Activated T-helper 17 cell treated with anti-CD3 and anti-CD28 coated beads, Interleukin-2, amount 50 U/mL, for 72 hours (primary cell): ENCODE results near the gene CMYA5. TPM values are rescaled to one million over a fixed set of nuclear protein-coding genes. Genes with fewer than 3 reads are reported as not detected.
"Not testable (repeated sequence)": the region's sequence is repeated elsewhere in the genome, so short reads cannot be mapped to it uniquely, and the experiment has no call there.

Experiments used
- ATAC-seq: fragments of 150-1000 bp; cut with Tn5 transposase; replicated peaks from 2 replicates; pipeline ENCODE4 v1.10.0; 2021; ENCODE audit warnings: mild to moderate bottlenecking, moderate library complexity
- H3K27ac Mint-ChIP-seq: one replicate; pipeline ENCODE4 v1.8.0; 2022; ENCODE audit warnings: mixed read lengths
- H3K27me3 Mint-ChIP-seq: one replicate; pipeline ENCODE4 v1.8.0; 2022; ENCODE audit warnings: mixed read lengths
- H3K36me3 Mint-ChIP-seq: one replicate; pipeline ENCODE4 v1.8.0; 2022; ENCODE audit warnings: low read depth, mild to moderate bottlenecking, mixed read lengths
- H3K4me1 Mint-ChIP-seq: one replicate; pipeline ENCODE4 v1.8.0; 2022; ENCODE audit warnings: mixed read lengths
- H3K4me3 Mint-ChIP-seq: one replicate; pipeline ENCODE4 v1.8.0; 2022; ENCODE audit warnings: mild to moderate bottlenecking, mixed read lengths
- H3K9me3 Mint-ChIP-seq: one replicate; pipeline ENCODE4 v1.8.0; 2022; ENCODE audit warnings: mixed read lengths
- total RNA-seq, 2 donors: library from RNA; stranded (reverse); gene quantifications; one replicate each; pipeline ENCODE4 v1.2.3, GENCODE V29; 2022

The CMYA5 gene
- total RNA-seq, 2 donors from 2014 or later: 0.19 to 0.50 TPM

- ATAC-seq: no peak
- Mint-ChIP-seq H3K27me3 (peaks cover 25% of the 10 kb centered on the region), H3K9me3 (peaks cover 4% of the 10 kb centered on the region), H3K4me3 (no peak overlapping the region), H3K4me1 (no peaks in the 10 kb centered on the region), H3K27ac (no peak overlapping the region), H3K36me3 (no peaks in the 10 kb centered on the region)
Measured at GRCh38 chr5:79750611-79751510, 61.2 kb downstream of the CMYA5 start.

DNA sequence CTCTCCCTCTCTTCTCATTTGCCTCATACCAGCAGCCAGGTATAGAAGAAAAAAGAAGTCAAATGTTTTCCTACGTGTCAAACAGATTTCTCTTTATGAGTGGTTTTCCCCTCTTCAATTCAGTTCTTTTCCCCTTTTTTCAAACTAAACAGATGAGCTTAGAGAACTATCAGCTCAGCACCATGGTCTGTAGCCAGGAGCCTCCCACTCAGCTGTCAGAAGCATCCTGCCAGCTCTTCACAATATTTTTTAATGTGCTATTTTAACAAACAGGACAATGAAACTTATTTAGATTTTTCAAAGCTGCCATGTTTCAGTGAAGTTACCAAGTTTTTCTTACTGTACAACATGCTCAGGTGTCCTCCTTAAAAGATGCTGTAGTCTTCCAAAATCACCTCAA, 63.5 kb downstream of the CMYA5 start:
- no peaks in the 10 kb centered on the region for H3K4me1 Mint-ChIP-seq
- peaks cover 4% of the 10 kb centered on the region for H3K9me3 Mint-ChIP-seq
- no peak for ATAC-seq
- H3K27me3 Mint-ChIP-seq: peaks cover 24% of the 10 kb centered on the region
- H3K36me3 Mint-ChIP-seq: no peaks in the 10 kb centered on the region
- H3K27ac Mint-ChIP-seq: no peak overlapping the region
- no peak overlapping the region for H3K4me3 Mint-ChIP-seq

- ATAC-seq: no peak
- H3K36me3 Mint-ChIP-seq: no peaks in the 10 kb centered on the region
- no peak overlapping the region for H3K4me3 Mint-ChIP-seq
- H3K27ac Mint-ChIP-seq: no peak overlapping the region
- H3K27me3 Mint-ChIP-seq: peaks cover 21% of the 10 kb centered on the region
- H3K9me3 Mint-ChIP-seq: peaks cover 4% of the 10 kb centered on the region
- H3K4me1 Mint-ChIP-seq: no peaks in the 10 kb centered on the region
Measured at GRCh38 chr5:79753877-79754645, 64.4 kb downstream of the CMYA5 start.

- no peak overlapping the region for H3K4me3 Mint-ChIP-seq
- no peaks in the 10 kb centered on the region for H3K36me3 Mint-ChIP-seq
- ATAC-seq: no peak
- peaks cover 4% of the 10 kb centered on the region for H3K9me3 Mint-ChIP-seq
- no peaks in the 10 kb centered on the region for H3K4me1 Mint-ChIP-seq
- H3K27me3 Mint-ChIP-seq: peaks cover 21% of the 10 kb centered on the region
- no peak overlapping the region for H3K27ac Mint-ChIP-seq
Measured at GRCh38 chr5:79754865-79755555, 65.4 kb downstream of the CMYA5 start.

- Mint-ChIP-seq H3K4me1 (no peaks in the 10 kb centered on the region), H3K36me3 (no peaks in the 10 kb centered on the region), H3K9me3 (peaks cover 4% of the 10 kb centered on the region), H3K4me3 (no peak overlapping the region), H3K27me3 (peaks cover 15% of the 10 kb centered on the region), H3K27ac (no peak overlapping the region)
- no peak for ATAC-seq
Measured at GRCh38 chr5:79756076-79756475, 66.4 kb downstream of the CMYA5 start.

GRCh38 chr5:79759436-79759835, 69.8 kb downstream of the CMYA5 start:
- Mint-ChIP-seq H3K36me3 (no peaks in the 10 kb centered on the region), H3K9me3 (peaks cover 4% of the 10 kb centered on the region), H3K27me3 (peaks cover 4% of the 10 kb centered on the region), H3K4me1 (no peaks in the 10 kb centered on the region), H3K4me3 (no peak overlapping the region), H3K27ac (no peak overlapping the region)
- peak; percentile 39 for ATAC-seq

GRCh38 chr5:79759848-79760247, 70.2 kb downstream of the CMYA5 start:
- ATAC-seq: no peak
- no peaks in the 10 kb centered on the region for H3K36me3 Mint-ChIP-seq
- peaks cover under 1% of the 10 kb centered on the region for H3K27me3 Mint-ChIP-seq
- H3K4me1 Mint-ChIP-seq: no peaks in the 10 kb centered on the region
- H3K4me3 Mint-ChIP-seq: no peak overlapping the region
- H3K27ac Mint-ChIP-seq: no peak overlapping the region
- H3K9me3 Mint-ChIP-seq: peaks cover under 1% of the 10 kb centered on the region

DNA sequence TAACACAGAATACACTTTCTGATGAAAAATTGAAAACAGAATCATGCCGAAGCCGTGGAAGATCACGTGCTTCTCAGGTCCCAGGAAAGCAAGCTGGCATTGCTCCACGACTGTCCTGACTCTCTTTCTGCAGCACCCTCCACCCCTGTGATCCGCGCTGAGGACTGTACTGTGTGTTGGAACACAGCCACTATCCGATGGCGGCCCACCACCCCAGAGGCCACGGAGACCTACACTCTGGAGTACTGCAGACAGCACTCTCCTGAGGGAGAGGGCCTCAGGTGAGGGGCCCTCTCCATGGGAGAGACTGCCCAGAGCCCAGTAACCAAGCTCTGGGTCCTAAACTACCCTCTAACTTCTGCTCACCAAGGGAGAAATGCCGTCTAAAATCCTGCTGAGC, 73.3 kb downstream of the CMYA5 start:
- Mint-ChIP-seq H3K4me1 (no peaks in the 10 kb centered on the region), H3K4me3 (no peak overlapping the region), H3K9me3 (no peaks in the 10 kb centered on the region), H3K27me3 (no peaks in the 10 kb centered on the region), H3K27ac (no peak overlapping the region), H3K36me3 (no peaks in the 10 kb centered on the region)
- no peak for ATAC-seq

- H3K36me3 Mint-ChIP-seq, H3K27me3 Mint-ChIP-seq, H3K27ac Mint-ChIP-seq, H3K4me1 Mint-ChIP-seq, ATAC-seq, H3K9me3 Mint-ChIP-seq, H3K4me3 Mint-ChIP-seq: not testable (repeated sequence)
Measured at GRCh38 chr5:79764147-79764546, 74.5 kb downstream of the CMYA5 start.

DNA sequence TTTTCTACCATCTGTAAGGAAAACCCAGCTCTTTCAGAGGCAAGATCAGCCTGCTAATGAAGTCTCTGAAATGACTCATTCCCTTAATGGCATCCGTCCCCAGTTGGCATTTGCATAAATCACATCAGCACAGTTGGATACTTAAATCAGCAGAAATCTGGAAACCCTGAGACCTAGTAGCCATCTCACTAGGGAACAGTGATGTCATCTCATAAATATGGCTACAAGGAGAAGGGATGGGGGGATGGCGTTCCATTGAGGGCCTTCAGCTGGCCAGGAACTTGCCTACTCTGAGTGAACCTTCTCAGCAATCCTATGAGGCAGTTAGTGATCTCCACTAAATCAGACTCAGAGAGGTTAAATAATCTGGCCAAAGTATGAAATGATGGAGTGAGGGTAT, 81.8 kb downstream of the CMYA5 start:
- ATAC-seq: no peak
- Mint-ChIP-seq H3K27me3 (peaks cover 7% of the 10 kb centered on the region), H3K4me3 (no peak overlapping the region), H3K4me1 (no peaks in the 10 kb centered on the region), H3K36me3 (no peaks in the 10 kb centered on the region), H3K9me3 (peaks cover 5% of the 10 kb centered on the region), H3K27ac (no peak overlapping the region)

- no peaks in the 10 kb centered on the region for H3K36me3 Mint-ChIP-seq
- no peak overlapping the region for H3K4me3 Mint-ChIP-seq
- H3K9me3 Mint-ChIP-seq: peaks cover 5% of the 10 kb centered on the region
- H3K27ac Mint-ChIP-seq: no peak overlapping the region
- no peak for ATAC-seq
- H3K4me1 Mint-ChIP-seq: no peaks in the 10 kb centered on the region
- H3K27me3 Mint-ChIP-seq: peaks cover 7% of the 10 kb centered on the region
Measured at GRCh38 chr5:79772651-79773050, 83.0 kb downstream of the CMYA5 start.

DNA sequence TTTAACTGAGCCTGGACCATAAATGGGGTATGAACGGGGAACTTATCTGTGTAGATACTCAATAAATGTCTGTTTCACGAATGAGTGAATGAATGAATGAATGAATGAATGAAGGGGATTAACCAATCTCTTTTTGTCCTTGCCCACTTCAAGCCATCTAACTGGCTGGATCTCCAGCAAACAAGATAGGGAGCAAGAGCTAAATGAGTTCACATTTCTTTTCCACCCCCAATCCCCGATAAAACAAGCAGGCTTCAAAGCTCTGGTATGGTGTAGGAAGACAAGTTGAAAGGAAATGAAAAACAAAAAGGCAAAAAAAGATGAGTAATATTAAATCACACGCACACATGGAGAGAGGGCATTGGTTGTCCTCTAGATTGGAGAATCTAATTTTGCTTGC, 84.0 kb downstream of the CMYA5 start:
- no peak overlapping the region for H3K27ac Mint-ChIP-seq

DNA sequence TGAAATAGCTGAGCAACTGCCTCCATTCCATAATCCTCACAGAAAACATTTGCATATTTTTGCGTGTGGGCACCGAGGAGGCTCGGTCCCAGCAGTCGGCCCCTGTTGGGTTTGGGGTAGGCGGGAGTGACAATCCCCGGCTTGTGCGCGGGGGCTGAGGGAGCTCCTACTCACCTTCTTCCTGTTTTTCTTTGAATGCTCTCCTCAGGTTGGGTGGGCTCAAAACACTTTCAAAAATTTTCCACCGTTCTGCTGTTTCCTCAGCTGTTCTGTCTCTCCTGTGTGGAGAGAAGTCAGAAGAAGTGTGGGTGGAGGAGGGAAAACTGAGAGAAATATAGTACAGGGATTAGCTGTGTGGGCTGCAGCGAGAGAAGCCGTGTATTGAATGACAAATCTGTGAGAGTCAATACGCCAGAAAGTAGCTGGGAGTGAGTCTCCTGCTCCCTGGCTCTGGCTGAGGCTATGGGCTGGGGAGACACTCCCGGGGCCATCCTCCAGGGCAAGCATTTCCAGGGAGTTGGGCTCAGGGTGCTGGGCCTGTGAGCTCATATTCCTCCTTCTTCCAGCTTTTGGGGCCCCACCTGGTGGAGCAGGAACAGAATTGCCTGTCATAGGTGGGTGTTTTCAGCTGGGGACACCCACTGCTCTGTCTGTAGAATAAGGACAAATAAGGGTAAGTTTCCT, 84.7 kb downstream of the CMYA5 start:
- H3K27me3 Mint-ChIP-seq: peaks cover 7% of the 10 kb centered on the region
- peak overlapping the region; percentile 20 for H3K4me3 Mint-ChIP-seq
- no peak overlapping the region for H3K27ac Mint-ChIP-seq
- no peaks in the 10 kb centered on the region for H3K36me3 Mint-ChIP-seq
- no peaks in the 10 kb centered on the region for H3K4me1 Mint-ChIP-seq
- no peaks in the 10 kb centered on the region for H3K9me3 Mint-ChIP-seq
- peak; percentile 60 for ATAC-seq

More for the DNA sequence above, 84.0 kb downstream of the CMYA5 start:
- Mint-ChIP-seq H3K9me3 (peaks cover 5% of the 10 kb centered on the region), H3K27me3 (peaks cover 7% of the 10 kb centered on the region), H3K36me3 (no peaks in the 10 kb centered on the region), H3K4me3 (peak overlapping the region; percentile 20), H3K4me1 (no peaks in the 10 kb centered on the region)
- ATAC-seq: peak; percentile 35

- no peaks in the 10 kb centered on the region for H3K4me1 Mint-ChIP-seq
- no peaks in the 10 kb centered on the region for H3K9me3 Mint-ChIP-seq
- no peak for ATAC-seq
- H3K27ac Mint-ChIP-seq: no peak overlapping the region
- no peaks in the 10 kb centered on the region for H3K36me3 Mint-ChIP-seq
- peak overlapping the region; percentile 20 for H3K4me3 Mint-ChIP-seq
- peaks cover 7% of the 10 kb centered on the region for H3K27me3 Mint-ChIP-seq
Measured at GRCh38 chr5:79774855-79775237, 85.2 kb downstream of the CMYA5 start.
